Panc1 (cell line): Measurements from ENCODE around the gene HHLA2.

Experiments used
- POLR2AphosphoS5 ChIP-seq: IDR thresholded peaks from 2 replicates; pipeline ENCODE4 v1.6.1; 2012; ENCODE audit warnings: mild to moderate bottlenecking, low read depth, low read length, moderate library complexity
- TF ChIP-seq, protein P1 (sequence below): fragments of 450-650 bp; IDR thresholded peaks from 2 replicates; pipeline ENCODE4 v1.5.1; 2017; ENCODE audit warnings: mild to moderate bottlenecking

DNA sequence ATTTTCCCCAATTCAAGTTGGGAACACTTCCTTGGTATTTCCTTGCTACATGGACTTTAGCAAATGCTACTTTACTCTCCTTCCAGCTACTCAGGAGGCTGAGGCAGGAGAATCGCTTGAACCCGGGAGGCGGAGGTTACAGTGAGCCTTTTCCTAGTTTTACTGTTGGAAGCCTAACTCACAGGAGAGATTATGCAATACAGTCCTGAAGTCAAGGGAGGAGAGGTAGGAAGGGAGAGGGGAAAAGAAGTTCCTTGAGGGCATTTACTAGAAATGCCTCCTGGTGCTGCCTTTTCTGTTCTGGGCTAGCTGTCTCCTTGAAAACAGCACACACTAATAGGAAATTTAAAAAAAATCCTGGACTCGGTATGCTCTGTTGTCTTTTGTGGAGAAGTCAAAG lies 6.2 kb downstream of the HHLA2 start:
- TF ChIP-seq, protein P1, sequence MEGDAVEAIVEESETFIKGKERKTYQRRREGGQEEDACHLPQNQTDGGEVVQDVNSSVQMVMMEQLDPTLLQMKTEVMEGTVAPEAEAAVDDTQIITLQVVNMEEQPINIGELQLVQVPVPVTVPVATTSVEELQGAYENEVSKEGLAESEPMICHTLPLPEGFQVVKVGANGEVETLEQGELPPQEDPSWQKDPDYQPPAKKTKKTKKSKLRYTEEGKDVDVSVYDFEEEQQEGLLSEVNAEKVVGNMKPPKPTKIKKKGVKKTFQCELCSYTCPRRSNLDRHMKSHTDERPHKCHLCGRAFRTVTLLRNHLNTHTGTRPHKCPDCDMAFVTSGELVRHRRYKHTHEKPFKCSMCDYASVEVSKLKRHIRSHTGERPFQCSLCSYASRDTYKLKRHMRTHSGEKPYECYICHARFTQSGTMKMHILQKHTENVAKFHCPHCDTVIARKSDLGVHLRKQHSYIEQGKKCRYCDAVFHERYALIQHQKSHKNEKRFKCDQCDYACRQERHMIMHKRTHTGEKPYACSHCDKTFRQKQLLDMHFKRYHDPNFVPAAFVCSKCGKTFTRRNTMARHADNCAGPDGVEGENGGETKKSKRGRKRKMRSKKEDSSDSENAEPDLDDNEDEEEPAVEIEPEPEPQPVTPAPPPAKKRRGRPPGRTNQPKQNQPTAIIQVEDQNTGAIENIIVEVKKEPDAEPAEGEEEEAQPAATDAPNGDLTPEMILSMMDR: no peak
- no peak for TF ChIP-seq POLR2AphosphoS5
